GM12872 (cell line): ENCODE results near the gene DNAH3.

ENCODE experiments used
- CTCF ChIP-seq: IDR thresholded peaks from 3 replicates; pipeline ENCODE4 v1.5.1; 2011; ENCODE audit warnings: low read depth, mild to moderate bottlenecking, low read length, moderate library complexity; ENCODE audit not compliant: insufficient read depth

DNAH3 gene

DNA sequence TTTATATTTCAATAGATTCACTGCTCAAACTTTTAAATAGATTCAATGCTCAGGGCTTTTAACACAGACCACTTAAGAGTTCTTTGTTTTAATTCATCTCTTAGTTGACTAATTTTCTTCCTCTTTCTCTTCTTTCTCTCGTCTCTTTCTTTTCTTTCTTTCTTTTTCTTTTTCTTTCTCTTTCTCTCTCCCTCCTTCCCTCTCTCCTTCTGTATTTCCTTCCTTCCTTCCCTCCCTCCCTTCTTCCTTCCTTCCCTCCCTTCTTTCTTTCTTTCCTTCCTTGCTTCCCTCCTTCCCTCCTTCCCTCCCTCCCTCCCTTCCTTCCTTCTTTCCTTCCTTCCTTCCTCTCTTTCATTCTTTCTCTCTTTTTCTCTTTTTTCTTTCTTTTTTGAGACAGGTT, 145.6 kb downstream of the DNAH3 start:
- no peak for TF ChIP-seq CTCF

- peak; percentile 52; the same call in 2 of the 3 replicates for TF ChIP-seq CTCF
Observed at GRCh38 chr16:21001262-21001661, 149.4 kb downstream of the DNAH3 start.

DNA sequence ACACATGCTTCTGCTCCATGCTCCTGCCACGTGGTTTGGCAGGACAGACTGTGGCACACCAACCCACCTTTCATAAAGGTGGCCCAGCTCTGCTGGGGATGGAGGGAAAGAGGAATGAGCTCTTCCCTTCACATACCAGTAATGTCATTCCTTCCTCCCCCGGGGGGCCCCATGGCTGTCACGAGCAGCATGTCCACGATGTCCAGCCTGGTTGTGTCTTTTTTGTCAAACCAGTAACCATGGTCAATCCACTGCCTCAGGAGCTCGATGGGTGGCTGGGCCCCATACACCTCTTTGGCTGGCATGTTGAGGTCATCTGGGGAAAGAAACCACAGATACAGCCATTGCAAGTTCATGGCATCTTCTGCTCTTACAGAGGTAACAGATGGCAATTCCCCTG, 153.5 kb downstream of the DNAH3 start:
- no peak for TF ChIP-seq CTCF

DNA sequence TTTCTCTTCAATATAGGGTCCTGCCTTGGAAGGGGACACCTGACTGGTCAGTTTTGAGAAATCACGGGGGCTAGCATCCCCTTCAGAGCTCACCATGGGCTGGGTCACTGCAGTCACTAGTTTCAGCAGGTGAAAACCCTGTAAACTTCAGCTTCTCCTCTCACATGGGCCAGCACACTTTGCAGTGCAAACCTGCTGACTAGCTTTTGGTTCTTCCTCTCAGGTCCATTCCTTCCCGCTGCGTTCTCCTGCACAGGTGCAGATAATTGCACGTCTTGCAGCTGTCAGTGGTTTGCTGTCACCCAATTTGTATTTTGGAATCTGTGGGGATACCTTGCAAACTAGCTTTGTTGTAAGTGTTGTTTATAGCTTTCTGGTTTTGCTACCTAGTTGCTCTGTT, 154.9 kb downstream of the DNAH3 start:
- TF ChIP-seq CTCF, result no peak

DNA sequence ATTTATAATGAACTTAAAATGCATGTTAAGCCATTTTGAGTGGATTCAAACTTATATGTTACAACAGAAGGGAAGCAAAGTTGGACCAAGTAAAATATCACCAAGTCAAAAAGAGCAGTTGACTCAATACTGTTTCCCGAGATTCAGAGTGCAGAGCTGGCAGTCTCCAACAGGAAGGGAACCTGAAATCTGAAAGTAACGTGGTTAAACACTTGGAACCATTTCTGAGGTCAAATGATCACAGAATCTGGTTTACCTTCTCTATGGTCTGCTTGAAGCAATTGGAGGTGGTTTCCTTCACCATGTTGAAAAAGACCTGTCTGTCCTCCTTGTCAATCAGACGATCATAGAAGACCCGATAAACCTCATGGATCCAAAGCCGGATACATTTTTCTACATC, 163.6 kb downstream of the DNAH3 start:
- no peak for TF ChIP-seq CTCF

DNA sequence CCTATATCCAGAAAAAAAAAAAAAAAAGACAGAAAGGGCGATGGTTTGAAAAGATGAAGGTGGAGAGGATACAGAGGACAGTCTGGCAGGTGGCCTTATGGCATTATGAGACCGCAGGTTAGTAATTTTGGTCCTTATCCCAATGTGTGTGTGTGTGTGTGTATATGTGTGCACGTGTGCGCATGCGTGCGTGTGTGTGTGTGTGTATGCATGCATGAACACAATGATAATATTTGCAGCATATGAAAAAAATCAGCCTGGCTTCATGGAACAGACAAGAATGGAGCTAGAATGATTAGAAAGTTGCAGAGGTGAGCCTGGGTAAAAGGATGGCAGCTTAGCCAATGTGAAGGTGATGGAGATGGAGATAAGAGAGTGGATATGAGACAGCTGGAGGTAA, 166.6 kb downstream of the DNAH3 start:
- no peak for TF ChIP-seq CTCF

- TF ChIP-seq CTCF, result no peak
Observed at GRCh38 chr16:20976576-20976975, 174.1 kb downstream of the DNAH3 start.

GRCh38 chr16:20971401-20971800, 179.2 kb downstream of the DNAH3 start:
- no peak for TF ChIP-seq CTCF
